Activated CD4-positive, alpha-beta T cell treated with anti-CD3 and anti-CD28 coated beads, Interleukin-2, Interleukin-6, amounts not matched to agents 100 ng/mL and 50 ng/mL, durations not matched to agents 16 hours and 8 hours (primary cell): ENCODE measurements around the gene PRRX1.

Source experiments
- DNase-seq: peaks from one replicate; pipeline ENCODE4 v3.0.0-alpha.2; 2020

Gene PRRX1

DNA sequence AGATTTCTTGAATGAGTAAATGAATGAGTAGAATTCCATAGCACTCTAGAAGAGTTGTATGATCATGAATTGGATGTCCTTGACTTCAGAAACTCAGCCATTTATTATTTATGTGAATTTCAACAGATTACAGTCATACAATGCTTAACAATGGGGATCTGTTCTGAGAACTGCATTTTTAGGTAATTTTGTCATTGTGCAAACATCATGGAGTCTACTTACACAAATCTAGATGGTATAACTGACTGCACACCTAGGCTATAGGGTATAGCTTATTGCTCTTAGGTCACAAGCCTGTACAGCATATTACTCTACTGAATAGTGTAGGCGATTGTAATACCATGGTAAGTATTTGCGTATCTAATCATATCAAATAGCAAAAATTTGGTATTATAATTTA, 59.6 kb downstream of the PRRX1 start:
- DNase-seq: no peak

DNA sequence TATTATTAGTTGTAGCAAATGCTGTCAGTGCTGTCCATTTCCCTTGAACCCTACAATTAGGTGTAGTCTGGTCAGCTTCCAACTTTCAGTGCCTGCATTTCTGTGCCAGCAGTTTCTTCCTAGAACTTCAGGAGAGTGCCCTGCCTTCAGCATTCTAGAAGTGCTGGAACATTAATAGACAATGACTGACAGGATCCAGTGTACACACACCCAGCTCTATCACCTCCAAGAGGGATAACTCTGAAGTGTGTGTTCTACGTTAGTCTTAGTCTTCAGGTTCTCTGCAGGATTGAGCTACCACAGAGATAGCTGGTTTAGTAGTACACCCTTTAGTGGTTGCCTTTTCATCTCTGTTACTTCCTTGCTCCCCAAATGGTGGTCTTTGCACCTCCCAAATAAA, 61.4 kb downstream of the PRRX1 start:
- no peak for DNase-seq

GRCh38 chr1:170727963-170728362, 64.0 kb downstream of the PRRX1 start:
- DNase-seq: no peak

- no peak for DNase-seq
Observed at GRCh38 chr1:170729225-170730002, 65.5 kb downstream of the PRRX1 start.

GRCh38 chr1:170730014-170730413, 66.1 kb downstream of the PRRX1 start:
- DNase-seq: no peak

DNA sequence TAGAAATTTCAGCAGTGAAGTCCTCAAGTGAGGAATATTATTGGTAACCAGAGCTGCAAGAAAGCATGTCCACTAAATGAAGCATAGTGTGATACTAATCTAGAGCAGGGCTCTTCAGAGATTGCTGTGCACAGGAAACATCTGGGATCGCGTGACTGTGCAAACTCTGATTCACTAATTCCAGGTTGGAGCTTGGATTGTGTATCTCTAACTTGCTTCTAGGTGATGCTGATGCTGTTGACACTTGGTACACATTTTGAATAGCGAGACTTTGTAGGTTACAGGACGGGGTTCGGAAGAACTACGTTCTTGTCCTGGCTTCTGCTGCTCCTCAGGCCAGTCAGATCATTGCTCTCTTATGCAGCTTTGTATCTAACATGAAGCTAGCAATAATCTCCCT, 66.5 kb downstream of the PRRX1 start:
- no peak for DNase-seq

DNA sequence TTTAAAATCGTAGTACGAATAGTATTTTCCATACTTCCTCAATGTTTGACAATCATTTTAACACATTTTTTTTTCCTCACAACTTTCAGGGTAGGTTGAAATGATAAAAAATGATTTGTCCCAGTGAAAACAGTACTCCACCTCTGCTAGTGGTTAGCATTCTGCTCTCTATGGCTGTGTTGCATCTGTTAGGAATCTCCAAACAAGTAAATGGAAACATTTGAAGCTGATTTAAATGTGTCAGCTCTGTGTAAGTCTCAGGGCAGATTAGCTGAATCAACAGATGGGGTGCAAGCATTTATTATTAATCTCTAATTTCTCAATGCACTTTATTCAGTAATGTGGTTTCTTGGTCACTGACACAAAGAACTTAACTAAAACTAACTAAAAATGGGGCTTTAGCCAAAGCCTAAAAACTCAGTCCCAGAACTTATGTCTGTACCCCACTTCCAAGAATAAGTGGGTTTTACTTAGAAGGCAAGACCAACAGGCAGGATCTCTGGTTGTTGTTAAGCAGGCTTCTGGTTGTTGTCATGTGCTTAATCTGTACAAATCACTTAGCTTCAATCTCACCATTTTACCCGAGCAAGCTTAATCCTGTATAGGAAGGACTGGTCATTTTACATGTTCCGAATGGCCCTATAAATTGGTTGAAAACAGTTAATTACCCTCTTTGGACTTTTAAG, 67.8 kb downstream of the PRRX1 start:
- DNase-seq: no peak

- DNase-seq: no peak
Observed at GRCh38 chr1:170732252-170732588, 68.3 kb downstream of the PRRX1 start.

DNA sequence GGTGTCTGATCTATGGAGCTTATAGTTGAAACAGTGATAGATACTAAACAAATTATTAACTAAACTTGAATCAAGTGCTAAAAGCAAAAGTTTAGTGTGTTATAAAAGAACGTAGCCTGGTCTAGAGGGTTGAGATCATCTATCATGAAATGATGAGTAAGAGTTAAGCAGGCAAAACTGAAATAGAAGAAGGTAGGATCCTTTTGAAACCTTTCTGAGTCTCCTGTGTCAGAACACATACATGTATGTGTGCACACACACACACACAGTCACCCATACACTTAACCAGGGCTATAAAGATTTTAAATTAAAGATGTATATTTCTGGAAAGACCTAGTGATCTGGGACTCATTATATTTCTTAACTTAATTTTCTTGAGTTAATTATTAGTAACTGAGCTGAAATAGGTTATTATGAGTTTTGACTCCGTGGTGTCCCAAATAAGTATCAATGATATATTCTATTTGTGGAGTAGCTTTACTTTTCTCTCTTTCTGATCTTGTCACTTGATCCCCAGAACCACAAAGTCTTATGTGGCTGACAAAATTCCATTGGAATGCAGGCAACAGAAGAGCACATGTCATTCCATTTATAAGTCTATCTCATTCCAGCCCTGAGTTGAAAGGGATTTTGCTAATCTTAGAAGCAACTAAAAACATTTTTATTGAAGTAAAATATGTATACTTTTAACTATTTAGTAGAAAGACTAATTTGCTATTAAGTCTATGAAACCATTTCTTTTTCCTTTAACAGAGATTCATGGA, 70.7 kb downstream of the PRRX1 start:
- no peak for DNase-seq

GRCh38 chr1:170735366-170736263, 71.7 kb downstream of the PRRX1 start:
- DNase-seq: no peak

GRCh38 chr1:170739803-170740202, 75.9 kb downstream of the PRRX1 start:
- no peak for DNase-seq

- no peak for DNase-seq
Observed at GRCh38 chr1:170741678-170742077, 77.7 kb downstream of the PRRX1 start.

DNA sequence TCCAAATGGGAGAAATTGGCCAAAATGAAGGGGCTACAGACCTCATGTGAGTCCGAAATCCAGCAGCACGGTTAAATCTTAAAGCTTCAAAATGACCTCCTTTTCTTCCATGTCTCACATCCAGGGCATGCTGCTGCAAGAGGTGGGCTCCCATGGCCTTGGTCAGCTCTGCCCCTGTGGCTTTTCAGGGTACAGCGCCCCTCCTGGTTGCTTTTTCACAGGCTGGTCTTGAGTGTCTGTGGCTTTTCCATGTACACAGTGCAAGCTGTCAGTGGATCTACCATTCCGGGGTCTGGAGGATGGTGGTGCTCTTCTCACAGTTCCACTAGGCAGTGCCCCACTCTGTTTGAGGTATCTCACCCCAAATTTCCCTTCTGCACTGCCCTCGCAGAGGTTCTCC, 78.7 kb downstream of the PRRX1 start:
- no peak for DNase-seq

- no peak for DNase-seq
Observed at GRCh38 chr1:170743083-170743482, 79.2 kb downstream of the PRRX1 start.

DNA sequence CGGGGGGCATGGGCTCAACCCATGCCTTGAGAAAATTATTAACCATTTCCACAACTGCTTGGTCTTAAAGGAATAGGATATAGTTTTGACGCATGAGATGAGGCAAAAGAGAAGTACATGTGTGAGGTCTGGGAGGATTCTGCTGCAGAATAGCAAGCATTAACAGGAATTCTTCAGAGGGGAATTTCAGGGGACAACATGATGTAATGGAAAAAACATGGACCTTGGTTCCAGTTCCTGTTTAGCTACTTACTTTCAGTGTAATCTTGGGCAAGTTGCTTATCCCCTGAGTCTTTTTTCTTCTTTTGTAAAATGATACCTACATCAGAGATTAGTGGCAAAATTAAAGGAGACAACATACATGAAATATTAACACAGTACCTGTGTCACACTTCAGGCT, 85.6 kb downstream of the PRRX1 start:
- DNase-seq: no peak

- DNase-seq: no peak
Observed at GRCh38 chr1:170749959-170750358, 86.0 kb downstream of the PRRX1 start.

DNA sequence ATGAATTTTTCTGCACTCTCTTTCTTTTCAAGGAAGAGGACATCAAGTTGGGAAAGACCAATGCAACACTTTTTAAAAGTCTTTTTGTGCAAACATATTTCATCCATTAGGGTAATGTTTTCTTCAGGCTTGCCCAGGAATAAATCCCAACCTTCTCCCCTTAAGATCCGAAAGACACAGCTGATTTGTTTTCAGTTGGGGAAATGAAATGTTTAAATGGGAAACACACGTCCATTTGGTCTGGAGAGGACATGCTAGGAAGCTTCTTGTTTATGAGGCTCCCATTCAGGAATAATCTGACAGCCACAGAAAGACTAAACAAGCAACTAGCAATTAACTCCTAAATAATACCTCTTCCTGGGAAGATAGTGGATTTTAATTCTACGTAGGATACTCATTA, 91.9 kb downstream of the PRRX1 start:
- DNase-seq: no peak

GRCh38 chr1:170758992-170759391, 95.1 kb downstream of the PRRX1 start:
- DNase-seq: no peak

GRCh38 chr1:170765279-170765678, 101.3 kb downstream of the PRRX1 start:
- DNase-seq: no peak

GRCh38 chr1:170765712-170766330, 101.9 kb downstream of the PRRX1 start:
- no peak for DNase-seq

DNA sequence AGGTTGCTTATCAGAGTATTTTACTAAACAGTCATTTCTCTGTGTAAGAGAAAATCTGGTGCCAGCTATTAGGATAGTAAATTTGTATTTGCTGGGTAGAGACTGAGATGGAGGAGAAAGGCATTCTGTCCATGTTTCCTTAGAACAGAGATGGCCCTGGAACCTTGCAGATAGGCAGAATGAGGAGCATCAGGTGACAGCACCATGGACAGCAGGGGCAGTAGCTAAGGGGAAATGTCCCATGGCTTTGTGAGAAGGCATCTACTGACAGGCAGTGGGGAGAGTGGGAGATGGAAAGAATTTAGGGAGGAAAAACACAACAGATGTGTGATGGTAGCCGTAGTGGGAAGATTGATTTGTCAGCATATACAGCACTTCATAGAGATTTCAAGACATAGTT, 105.0 kb downstream of the PRRX1 start:
- DNase-seq: no peak

DNA sequence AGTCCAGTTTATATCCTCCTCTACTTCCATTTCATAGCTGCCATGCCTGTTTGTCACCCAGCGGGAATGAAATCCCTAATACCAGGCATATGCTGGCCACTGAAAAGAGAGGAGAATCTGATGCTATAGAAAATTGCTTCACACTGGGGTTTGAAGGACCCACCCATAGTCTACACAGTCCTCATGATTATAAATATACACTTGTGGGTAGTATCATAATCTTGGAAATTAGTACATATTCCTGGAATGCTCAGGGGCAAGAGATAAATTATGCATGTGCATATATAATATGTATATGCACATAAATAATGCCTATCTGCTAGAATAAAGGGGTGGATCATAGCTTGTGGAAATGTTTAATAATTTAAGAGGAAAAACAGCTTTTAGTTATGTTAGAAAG, 105.8 kb downstream of the PRRX1 start:
- no peak for DNase-seq

DNA sequence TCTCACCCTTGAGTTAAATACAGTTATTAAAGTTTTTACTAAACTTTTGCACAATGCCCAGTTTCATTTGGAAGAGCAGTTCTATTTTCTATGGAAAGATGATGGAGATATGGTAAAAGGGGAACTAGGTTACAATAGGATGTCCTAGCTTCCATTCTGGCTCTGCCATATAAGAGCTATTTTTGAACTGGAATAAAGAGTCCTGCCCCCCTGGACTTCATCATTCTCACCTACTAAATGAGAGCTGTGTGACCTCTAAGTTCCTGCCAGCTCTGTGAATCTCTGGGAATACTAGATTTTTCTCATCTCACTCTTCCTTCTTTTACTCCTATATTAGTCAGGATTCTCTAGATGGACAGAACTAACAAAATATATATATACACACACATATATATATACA, 106.3 kb downstream of the PRRX1 start:
- no peak for DNase-seq
